ENCODE results near the gene SHROOM3. TPM values are rescaled to one million over a fixed set of nuclear protein-coding genes. Genes with fewer than 3 reads are reported as not detected.
A peak's percentile ranks its signal among the peaks of the same experiment; 100 is the strongest.
"Not testable (repeated sequence)": the region's sequence is repeated elsewhere in the genome, so short reads cannot be mapped to it uniquely, and the experiment has no call there.

SHROOM3 gene
- total RNA-seq, 1 donor from 2014 or later = 0.51 TPM

- DNase-seq = no peak
These were observed 264.8 kb downstream of the SHROOM3 start for GRCh38 chr4:76699751-76700310.

GRCh38 chr4:76702440-76703122 is 267.6 kb downstream of the SHROOM3 start:
- DNase-seq = no peak

GRCh38 chr4:76703123-76703490 is 268.1 kb downstream of the SHROOM3 start:
- peak; percentile 13 for DNase-seq

GRCh38 chr4:76703676-76704075 is 268.6 kb downstream of the SHROOM3 start:
- no peak for DNase-seq

- DNase-seq = peak; percentile 86
These were observed 269.3 kb downstream of the SHROOM3 start for GRCh38 chr4:76704133-76704881.

GRCh38 chr4:76705472-76705871 is 270.4 kb downstream of the SHROOM3 start:
- DNase-seq = no peak

- DNase-seq = no peak
These were observed 271.6 kb downstream of the SHROOM3 start for GRCh38 chr4:76706581-76706980.

- DNase-seq = peak; percentile 29
These were observed 274.1 kb downstream of the SHROOM3 start for GRCh38 chr4:76708971-76709771.

- DNase-seq = no peak
These were observed 274.7 kb downstream of the SHROOM3 start for GRCh38 chr4:76709772-76710090.

GRCh38 chr4:76712564-76712963 is 277.5 kb downstream of the SHROOM3 start:
- DNase-seq = no peak

GRCh38 chr4:76714226-76714625 is 279.2 kb downstream of the SHROOM3 start:
- DNase-seq = no peak

GRCh38 chr4:76716020-76716419 is 281.0 kb downstream of the SHROOM3 start:
- DNase-seq = no peak

- no peak for DNase-seq
These were observed 281.6 kb downstream of the SHROOM3 start for GRCh38 chr4:76716658-76717057.

- no peak for DNase-seq
These were observed 282.4 kb downstream of the SHROOM3 start for GRCh38 chr4:76717431-76717830.

GRCh38 chr4:76718021-76718420 is 283.0 kb downstream of the SHROOM3 start:
- DNase-seq = no peak

- DNase-seq = no peak
These were observed 283.8 kb downstream of the SHROOM3 start for GRCh38 chr4:76718831-76719230.

- no peak for DNase-seq
These were observed 285.1 kb downstream of the SHROOM3 start for GRCh38 chr4:76720121-76720520.

GRCh38 chr4:76722146-76722545 is 287.1 kb downstream of the SHROOM3 start:
- not testable (repeated sequence) for DNase-seq

- DNase-seq = no peak
These were observed 287.8 kb downstream of the SHROOM3 start for GRCh38 chr4:76722838-76723237.

GRCh38 chr4:76723373-76723772 is 288.3 kb downstream of the SHROOM3 start:
- DNase-seq = no peak

GRCh38 chr4:76723924-76724323 is 288.9 kb downstream of the SHROOM3 start:
- DNase-seq = no peak

- DNase-seq = no peak
These were observed 290.0 kb downstream of the SHROOM3 start for GRCh38 chr4:76725039-76725438.

GRCh38 chr4:76726176-76726575 is 291.1 kb downstream of the SHROOM3 start:
- DNase-seq = no peak
